Lower lobe of right lung (tissue), 2 donors: ENCODE measurements around the gene PIAS2. TPM values are rescaled to one million over a fixed set of nuclear protein-coding genes. Genes with fewer than 3 reads are reported as not detected.

Source experiments
- ATAC-seq, 2 donors: fragments of 200-7000 bp; cut with Tn5 transposase; one replicate each; pipeline ENCODE4 v1.9.1; 2020 to 2022; ENCODE audit warnings: mild to moderate bottlenecking in 2 of 2, moderate library complexity in 2 of 2
- DNase-seq: peaks from one replicate; pipeline ENCODE4 v3.0.0-alpha.2; 2020
- H3K27ac ChIP-seq: fragments of 200-600 bp; one replicate; pipeline ENCODE4 v1.8.0; 2022
- H3K27me3 ChIP-seq: fragments of 200-600 bp; one replicate; pipeline ENCODE4 v1.8.0; 2022; ENCODE audit warnings: low read depth
- H3K36me3 ChIP-seq: fragments of 200-600 bp; one replicate; pipeline ENCODE4 v1.8.0; 2022; ENCODE audit warnings: mild to moderate bottlenecking
- H3K4me1 ChIP-seq: fragments of 200-600 bp; one replicate; pipeline ENCODE4 v1.8.0; 2022
- H3K4me3 ChIP-seq: fragments of 200-600 bp; one replicate; pipeline ENCODE4 v1.8.0; 2022; ENCODE audit warnings: mild to moderate bottlenecking
- H3K9me3 ChIP-seq: fragments of 200-600 bp; one replicate; pipeline ENCODE4 v1.8.0; 2022
- CTCF ChIP-seq: fragments of 200-600 bp; IDR thresholded peaks from one replicate; pipeline ENCODE4 v1.8.0; 2022; ENCODE audit warnings: antibody characterized with exemption, mild to moderate bottlenecking
- intact Hi-C: fragments of 100-400 bp; cut with DNase I; formaldehyde crosslinking; loops from one replicate; pipeline ENCODE4 v1.11.0; 2022
- total RNA-seq: library from RNA; stranded (reverse); fragmentation: NEBNext Ultra II Directional; extraction: Animal tissue kit (Norgen Biotek cat#: 25700); gene quantifications from one replicate; pipeline ENCODE4 v1.2.1, GENCODE V29; 2021
- donor health status: DM: no; HTN: yes; CAD: no; lungs with severe emphysema.

Gene PIAS2
- total RNA-seq, 1 donor from 2014 or later = 36.6 TPM

- H3K9me3 ChIP-seq = no peaks in the 10 kb centered on the region
- DNase-seq = no peak
These were observed 32.9 kb upstream of the PIAS2 start for GRCh38 chr18:46950064-46950656.

GRCh38 chr18:46946656-46947282 is 29.5 kb upstream of the PIAS2 start:
- Histone ChIP-seq H3K36me3 (no peaks in the 10 kb centered on the region), H3K4me3 (peak overlapping the region; percentile 68), H3K9me3 (no peaks in the 10 kb centered on the region), H3K4me1 (peaks cover 7% of the 10 kb centered on the region), H3K27ac (no peak overlapping the region), H3K27me3 (no peaks in the 10 kb centered on the region)
- peak; percentile 82 for DNase-seq
- peak; percentile 95 to 98 for ATAC-seq
- TF ChIP-seq CTCF = no peak
- intact Hi-C loops = no loop called here

More at GRCh38 chr18:46950064-46950656, 32.9 kb upstream of the PIAS2 start:
- Histone ChIP-seq H3K27me3 (no peaks in the 10 kb centered on the region), H3K4me1 (peaks cover 7% of the 10 kb centered on the region), H3K36me3 (no peaks in the 10 kb centered on the region), H3K27ac (no peak overlapping the region), H3K4me3 (no peak overlapping the region)
- intact Hi-C loops = no loop called here
- peak; percentile 31 for TF ChIP-seq CTCF
- no peak for ATAC-seq

- Histone ChIP-seq H3K4me3 (no peak overlapping the region), H3K9me3 (no peaks in the 10 kb centered on the region), H3K36me3 (no peaks in the 10 kb centered on the region), H3K27ac (no peak overlapping the region), H3K27me3 (no peaks in the 10 kb centered on the region), H3K4me1 (peaks cover 7% of the 10 kb centered on the region)
- TF ChIP-seq CTCF = no peak
- DNase-seq (no peak), ATAC-seq (no peak)
- intact Hi-C loops = no loop called here
These were observed 25.3 kb upstream of the PIAS2 start for GRCh38 chr18:46942646-46943045.

- no peaks in the 10 kb centered on the region for H3K4me1 ChIP-seq
- no peaks in the 10 kb centered on the region for H3K27me3 ChIP-seq
- no peak for TF ChIP-seq CTCF
- ATAC-seq (no peak), DNase-seq (no peak)
- H3K4me3 ChIP-seq = no peak overlapping the region
- peak overlapping the region; percentile 18 for H3K27ac ChIP-seq
- H3K9me3 ChIP-seq = no peaks in the 10 kb centered on the region
- no peaks in the 10 kb centered on the region for H3K36me3 ChIP-seq
- intact Hi-C loops = no loop called here
These were observed 22.8 kb upstream of the PIAS2 start for GRCh38 chr18:46939998-46940571.

GRCh38 chr18:46939337-46939963 is 22.1 kb upstream of the PIAS2 start:
- Histone ChIP-seq H3K27me3 (no peaks in the 10 kb centered on the region), H3K27ac (peak overlapping the region; percentile 18), H3K9me3 (no peaks in the 10 kb centered on the region), H3K36me3 (no peaks in the 10 kb centered on the region), H3K4me3 (no peak overlapping the region), H3K4me1 (no peaks in the 10 kb centered on the region)
- DNase-seq (no peak), ATAC-seq (peak; percentile 59 to 62)
- intact Hi-C loops = no loop called here
- no peak for TF ChIP-seq CTCF
